K562 (cell line): ENCODE results near the gene TMIGD2. TPM values are rescaled to one million over a fixed set of nuclear protein-coding genes. Genes with fewer than 3 reads are reported as not detected.
A peak's percentile ranks its signal among the peaks of the same experiment; 100 is the strongest.

ENCODE experiments used
- BRD4 ChIP-seq: fragments of 200-600 bp; sonication (generic); IDR thresholded peaks from 2 replicates; pipeline ENCODE4 v1.6.1; 2017; ENCODE audit warnings: inconsistent platforms
- CHD1 ChIP-seq: fragments of 200-600 bp; sonication (generic); IDR thresholded peaks from one replicate; pipeline ENCODE4 v1.6.1; 2012; ENCODE audit warnings: mild to moderate bottlenecking, moderate library complexity, low read length, inconsistent platforms
- ERF ChIP-seq: fragments of 450-650 bp; formaldehyde crosslinking; IDR thresholded peaks from 2 replicates; pipeline ENCODE4 v1.4.0; 2020; ENCODE audit warnings: mild to moderate bottlenecking, mixed read lengths
- GABPA ChIP-seq: fragments of 200-800 bp; sonication (Bioruptor generic); conservative IDR thresholded peaks from 2 replicates; pipeline ENCODE4 v1.6.1; 2016; ENCODE audit warnings: low read depth, missing genetic modification characterization, missing compliant biosample characterization
- HDAC2 ChIP-seq: fragments of 450-650 bp; IDR thresholded peaks from 2 replicates; pipeline ENCODE4 v1.6.1; 2016; ENCODE audit warnings: mild to moderate bottlenecking
- HSF4 ChIP-seq: fragments of 250-450 bp; sonication (Bioruptor Pico); IDR thresholded peaks from 2 replicates; pipeline ENCODE4 v2.1.2; 2022; ENCODE audit warnings: mild to moderate bottlenecking, moderate library complexity, borderline replicate concordance
- IFI16 ChIP-seq: fragments of 250-450 bp; sonication (Bioruptor Pico); IDR thresholded peaks from 2 replicates; pipeline ENCODE4 v2.1.2; 2022; ENCODE audit warnings: mild to moderate bottlenecking, inconsistent platforms
- KLF6 ChIP-seq: fragments of 250-450 bp; sonication (Bioruptor Pico); IDR thresholded peaks from 2 replicates; pipeline ENCODE4 v1.4.0; 2020; ENCODE audit warnings: mild to moderate bottlenecking, moderate library complexity, borderline replicate concordance
- MBD2 ChIP-seq: sonication (generic); IDR thresholded peaks from 2 replicates; pipeline ENCODE4 v1.6.1; 2016; ENCODE audit warnings: low read depth, borderline replicate concordance
- MTA3 ChIP-seq: fragments of 450-650 bp; formaldehyde crosslinking; IDR thresholded peaks from 2 replicates; pipeline ENCODE4 v1.6.1; 2017; ENCODE audit warnings: mild to moderate bottlenecking, borderline replicate concordance
- MYBL2 ChIP-seq, 2 experiments: fragments of 450-650 bp in 1 of 2; sonication (generic) in 1 of 2; formaldehyde crosslinking in 1 of 2; IDR thresholded peaks; 2 replicates each; pipeline versions ENCODE4 v1.6.1 to v1.8.1; 2017 to 2022; ENCODE audit warnings: borderline replicate concordance in 1 of 2, inconsistent platforms in 1 of 2, low read depth in 1 of 2, mild to moderate bottlenecking in 1 of 2, missing genetic modification reagents in 1 of 2, moderate library complexity in 1 of 2
- PML ChIP-seq: IDR thresholded peaks from 2 replicates; pipeline ENCODE4 v1.6.1; 2012; ENCODE audit warnings: low read length, inconsistent platforms
- RB1 ChIP-seq: fragments of 450-650 bp; IDR thresholded peaks from 2 replicates; pipeline ENCODE4 v1.6.1; 2017; ENCODE audit warnings: low read depth, mild to moderate bottlenecking
- SAP30 ChIP-seq: fragments of 200-600 bp; sonication (generic); IDR thresholded peaks from 2 replicates; pipeline ENCODE4 v1.6.1; 2012; ENCODE audit warnings: borderline replicate concordance, low read depth, mild to moderate bottlenecking, moderate library complexity, low read length, control low read depth, inconsistent platforms; ENCODE audit not compliant: insufficient read depth, poor library complexity, severe bottlenecking
- SETDB1 ChIP-seq: IDR thresholded peaks from one replicate; pipeline ENCODE4 v1.6.1; 2012; ENCODE audit warnings: low read length, control low read depth, inconsistent platforms
- SMAD2 ChIP-seq: fragments of 150-350 bp; IDR thresholded peaks from 2 replicates; pipeline ENCODE4 v1.6.1; 2014; ENCODE audit warnings: low read depth, mild to moderate bottlenecking, low read length
- SMARCB1 ChIP-seq: IDR thresholded peaks from 2 replicates; pipeline ENCODE4 v1.6.1; 2011; ENCODE audit warnings: improper control_type of control experiment, low read depth; ENCODE audit not compliant: insufficient read length
- TEAD1 ChIP-seq, 2 experiments: fragments of 450-650 bp in 1 of 2; sonication (generic) in 1 of 2; formaldehyde crosslinking; IDR thresholded peaks; 2 replicates each; pipeline versions ENCODE4 v1.4.0 to v1.8.0; 2020 to 2022; ENCODE audit warnings: mild to moderate bottlenecking in 2 of 2, missing genetic modification reagents in 1 of 2
- TFAM ChIP-seq: fragments of 250-450 bp; sonication (Bioruptor Pico); conservative IDR thresholded peaks from 2 replicates; pipeline ENCODE4 v1.5.0; 2021; ENCODE audit warnings: mild to moderate bottlenecking, moderate library complexity
- THRAP3 ChIP-seq: fragments of 450-650 bp; IDR thresholded peaks from 2 replicates; pipeline ENCODE4 v1.6.1; 2016; ENCODE audit warnings: mild to moderate bottlenecking, inconsistent platforms, borderline replicate concordance
- ZC3H11A ChIP-seq: IDR thresholded peaks from 2 replicates; pipeline ENCODE4 v1.6.1; 2012; ENCODE audit warnings: low read depth, low read length, improper control_type of control experiment
- ZFPM2 ChIP-seq: fragments of 250-450 bp; sonication (Bioruptor Pico); IDR thresholded peaks from 2 replicates; pipeline ENCODE4 v1.5.1; 2022; ENCODE audit warnings: mild to moderate bottlenecking
- ZNF121 ChIP-seq: sonication (generic); formaldehyde crosslinking; conservative IDR thresholded peaks from 2 replicates; pipeline ENCODE4 v1.8.0; 2022; ENCODE audit warnings: missing genetic modification reagents
- ZNF134 ChIP-seq: fragments of 250-450 bp; sonication (Bioruptor Pico); conservative IDR thresholded peaks from 2 replicates; pipeline ENCODE4 v1.4.0; 2020
- ZNF175 ChIP-seq: fragments of 200-800 bp; sonication (Bioruptor generic); IDR thresholded peaks from 2 replicates; pipeline ENCODE4 v1.6.1; 2016; ENCODE audit warnings: low read depth, mild to moderate bottlenecking, missing genetic modification characterization, missing compliant biosample characterization
- ZNF274 ChIP-seq: IDR thresholded peaks from 2 replicates; pipeline ENCODE4 v1.6.1; 2011; ENCODE audit warnings: low read depth, mild to moderate bottlenecking, low read length, moderate library complexity, borderline replicate concordance
- ZNF583 ChIP-seq: fragments of 250-450 bp; sonication (Bioruptor Pico); IDR thresholded peaks from 2 replicates; pipeline ENCODE4 v1.4.0; 2020
- ZNF586 ChIP-seq: fragments of 450-650 bp; formaldehyde crosslinking; conservative IDR thresholded peaks from 2 replicates; pipeline ENCODE4 v1.4.0; 2020; ENCODE audit warnings: mild to moderate bottlenecking, moderate library complexity
- polyA plus RNA-seq, 8 experiments: library from polyadenylated mRNA; depleted of rRNA in 4 of 8; stranded (reverse) in 5 of 8; unstranded in 3 of 8; fragments of >200 nt; fragmentation: Nextera tagmentation in 2 of 8; fragmentation: Illumina TruSeq in 1 of 8; extraction: Ambion mirVana in 2 of 8; extraction: Trizol in 1 of 8; gene quantifications; 2 replicates each; pipeline versions ENCODE4 v1.2.1 to v1.2.3, GENCODE V29; 2011 to 2014; ENCODE audit warnings: inconsistent platforms in 1 of 8, missing spikeins in 1 of 8
- total RNA-seq, 7 experiments: library from RNA; depleted of rRNA in 6 of 7; stranded (reverse); fragments of >200 nt in 6 of 7; fragmentation: Illumina TruSeq in 2 of 7; extraction: Trizol in 2 of 7; gene quantifications; 2 replicates each; pipeline versions ENCODE4 v1.2.1 to v1.2.3, GENCODE V29; 2011 to 2021; ENCODE audit warnings: low replicate concordance in 1 of 7
- TF ChIP-seq, protein P1 (sequence below): fragments of 250-450 bp; sonication (Bioruptor Pico); IDR thresholded peaks from 2 replicates; pipeline ENCODE4 v1.9.0; 2021; ENCODE audit warnings: mild to moderate bottlenecking, inconsistent platforms

TMIGD2 gene
- total and polyA plus RNA-seq, 9 of the 15 experiments (the other 6 are each of a cell fraction or from before 2014, with no cell fraction given): not detected

DNA sequence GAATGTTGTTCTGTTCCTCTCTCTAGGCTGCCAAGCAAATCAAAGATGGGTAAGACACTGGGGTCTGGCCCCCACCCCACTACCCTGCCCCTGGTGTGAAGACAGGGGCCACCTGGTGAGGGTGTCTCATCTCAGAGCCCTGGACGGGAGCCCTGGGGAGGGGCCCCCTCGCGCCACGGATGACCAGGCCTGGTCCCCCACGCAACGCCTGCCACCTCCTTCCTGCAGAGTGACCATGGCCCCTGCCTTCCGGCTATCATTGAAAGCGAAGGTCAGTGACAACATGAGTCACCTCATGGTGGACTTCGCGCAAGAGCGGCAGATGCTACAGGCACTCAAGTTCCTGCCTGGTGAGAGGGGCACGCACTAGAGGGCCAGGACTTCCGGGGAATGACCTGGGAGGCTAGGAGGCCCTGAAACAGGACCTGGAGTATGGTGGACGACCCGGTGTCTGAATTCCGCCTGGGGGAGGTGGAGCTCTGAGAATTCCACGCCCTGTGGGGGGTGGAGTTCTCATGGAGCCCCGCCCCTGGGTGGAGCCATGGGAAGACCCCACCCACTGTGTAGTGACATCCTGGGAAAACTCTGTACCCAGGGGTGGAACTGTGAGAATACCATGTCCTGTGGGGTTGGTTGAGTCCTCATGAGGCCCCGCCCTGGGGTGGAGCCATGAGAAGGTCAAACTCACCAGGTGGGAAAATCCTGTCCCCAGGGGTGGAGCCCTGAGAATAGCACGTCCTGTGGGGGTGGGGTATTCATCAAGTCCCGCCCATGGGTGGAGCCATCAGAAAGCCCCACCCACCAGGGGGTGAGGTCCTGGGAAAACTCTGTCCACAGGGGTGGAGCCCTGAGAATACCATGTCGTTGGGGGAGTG, 8.3 kb upstream of the TMIGD2 start (continued):
- no peak for TF ChIP-seq ZNF583
- TF ChIP-seq SMAD2: no peak
- no peak for TF ChIP-seq BRD4
- TF ChIP-seq ERF (CRISPR knock-in tag): no peak
- TF ChIP-seq ZC3H11A: no peak
- TF ChIP-seq RB1: no peak
- TF ChIP-seq PML: peak; percentile 62; the same call in 1 of the 2 replicates
- no peak for TF ChIP-seq TFAM (CRISPR knock-in tag)
- no peak for TF ChIP-seq ZNF121 (CRISPR knock-in tag)
- TF ChIP-seq TEAD1 (CRISPR knock-in tag; IDR thresholded peaks at IDR 0.05): peak in 1 of 2 experiments; percentile 86; a peak in 1 of 4 replicates
- no peak; the same call in 1 of the 2 replicates for TF ChIP-seq ZFPM2 (CRISPR knock-in tag)
- TF ChIP-seq IFI16 (CRISPR knock-in tag): no peak
- peak; percentile 20; the same call in 1 of the 2 replicates for TF ChIP-seq HDAC2
- no peak for TF ChIP-seq SMARCB1
- no peak for TF ChIP-seq KLF6
- TF ChIP-seq SETDB1: no peak
- no peak for TF ChIP-seq THRAP3
- TF ChIP-seq ZNF134 (CRISPR knock-in tag): no peak
- TF ChIP-seq MTA3: 0 out of 2 replicates have a peak, but pooled peaks have one; percentile 52
- TF ChIP-seq MYBL2 (IDR thresholded peaks at IDR 0.05; ENCODE audit: low read depth): no peak
- no peak for TF ChIP-seq MYBL2 (CRISPR knock-in tag; IDR thresholded peaks at IDR 0.05; ENCODE audit: borderline replicate concordance)
- peak; percentile 65 for TF ChIP-seq GABPA (tag)
- no peak for TF ChIP-seq ZNF586 (CRISPR knock-in tag)
- no peak for TF ChIP-seq ZNF175
- TF ChIP-seq MBD2: no peak
- TF ChIP-seq, protein P1, sequence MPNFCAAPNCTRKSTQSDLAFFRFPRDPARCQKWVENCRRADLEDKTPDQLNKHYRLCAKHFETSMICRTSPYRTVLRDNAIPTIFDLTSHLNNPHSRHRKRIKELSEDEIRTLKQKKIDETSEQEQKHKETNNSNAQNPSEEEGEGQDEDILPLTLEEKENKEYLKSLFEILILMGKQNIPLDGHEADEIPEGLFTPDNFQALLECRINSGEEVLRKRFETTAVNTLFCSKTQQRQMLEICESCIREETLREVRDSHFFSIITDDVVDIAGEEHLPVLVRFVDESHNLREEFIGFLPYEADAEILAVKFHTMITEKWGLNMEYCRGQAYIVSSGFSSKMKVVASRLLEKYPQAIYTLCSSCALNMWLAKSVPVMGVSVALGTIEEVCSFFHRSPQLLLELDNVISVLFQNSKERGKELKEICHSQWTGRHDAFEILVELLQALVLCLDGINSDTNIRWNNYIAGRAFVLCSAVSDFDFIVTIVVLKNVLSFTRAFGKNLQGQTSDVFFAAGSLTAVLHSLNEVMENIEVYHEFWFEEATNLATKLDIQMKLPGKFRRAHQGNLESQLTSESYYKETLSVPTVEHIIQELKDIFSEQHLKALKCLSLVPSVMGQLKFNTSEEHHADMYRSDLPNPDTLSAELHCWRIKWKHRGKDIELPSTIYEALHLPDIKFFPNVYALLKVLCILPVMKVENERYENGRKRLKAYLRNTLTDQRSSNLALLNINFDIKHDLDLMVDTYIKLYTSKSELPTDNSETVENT (CRISPR knock-in tag): no peak
- TF ChIP-seq CHD1: no peak
- no peak for TF ChIP-seq HSF4 (CRISPR knock-in tag)
- TF ChIP-seq SAP30: no peak
- TF ChIP-seq ZNF274: no peak
